HG03196 (cell line): Measurements from ENCODE around the gene NHERF2.
A peak's percentile ranks its signal among the peaks of the same experiment; 100 is the strongest.
"Not testable (repeated sequence)": the region's sequence is repeated elsewhere in the genome, so short reads cannot be mapped to it uniquely, and the experiment has no call there.

Source experiments
- ATAC-seq: cut with Tn5 transposase; IDR thresholded peaks from one replicate; pipeline ENCODE4 v1.9.1; 2021; ENCODE audit not compliant: unreplicated experiment

The NHERF2 gene

DNA sequence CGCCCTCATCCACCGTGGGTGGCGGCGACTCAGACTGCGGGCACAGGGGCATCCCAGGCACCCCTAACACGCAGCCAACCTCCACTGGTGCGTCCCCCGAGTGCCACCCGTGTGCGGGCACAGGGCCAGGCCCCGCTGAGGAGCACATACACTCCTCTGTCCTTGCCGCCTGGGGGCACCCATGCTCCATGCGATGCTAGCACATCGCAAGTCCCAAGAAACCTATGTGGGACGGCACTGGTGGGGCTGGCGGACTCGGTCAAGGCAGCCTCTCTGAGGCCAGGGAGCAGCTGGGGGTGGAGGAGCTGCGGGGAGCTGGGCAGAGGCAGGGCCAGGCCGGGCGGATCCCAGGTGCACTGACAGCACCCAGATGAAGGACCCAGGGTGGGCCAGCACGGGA, 21.1 kb upstream of the NHERF2 start:
- no peak for ATAC-seq

- ATAC-seq, result no peak
These were observed 20.4 kb upstream of the NHERF2 start for GRCh38 chr16:2006317-2006716.

GRCh38 chr16:2007081-2007836, 19.4 kb upstream of the NHERF2 start:
- no peak for ATAC-seq

- no peak for ATAC-seq
These were observed 18.6 kb upstream of the NHERF2 start for GRCh38 chr16:2008009-2008526.

- ATAC-seq, result peak; percentile 1
These were observed 18.0 kb upstream of the NHERF2 start for GRCh38 chr16:2008631-2009163.

DNA sequence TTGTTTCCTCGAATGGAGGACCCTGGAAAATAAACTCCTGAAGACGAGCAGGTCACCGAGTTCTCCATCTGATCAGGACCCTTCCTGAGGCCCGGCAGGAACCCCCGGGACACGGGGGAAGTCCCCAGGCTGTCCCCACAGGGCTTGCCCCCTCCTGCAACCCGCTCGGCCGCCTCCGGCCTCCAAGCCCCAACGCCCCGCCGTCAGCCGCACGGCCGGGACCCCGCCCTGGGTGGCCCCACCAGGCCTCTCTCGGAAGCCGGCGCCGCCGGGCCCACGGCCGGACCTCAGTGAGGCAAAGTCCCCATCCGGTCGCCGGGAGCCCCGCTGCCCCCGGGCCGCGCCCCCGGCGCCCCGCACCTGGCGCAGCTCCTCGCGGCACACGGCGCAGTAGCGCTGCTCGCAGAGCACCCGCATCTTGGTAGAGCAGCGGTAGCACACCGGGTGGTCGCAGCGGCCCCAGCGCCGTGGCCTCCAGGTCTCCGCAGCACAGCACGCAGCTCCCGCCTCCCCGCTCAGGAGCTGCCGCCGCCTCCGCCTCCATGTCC, 17.5 kb upstream of the NHERF2 start:
- peak; percentile 38 for ATAC-seq

DNA sequence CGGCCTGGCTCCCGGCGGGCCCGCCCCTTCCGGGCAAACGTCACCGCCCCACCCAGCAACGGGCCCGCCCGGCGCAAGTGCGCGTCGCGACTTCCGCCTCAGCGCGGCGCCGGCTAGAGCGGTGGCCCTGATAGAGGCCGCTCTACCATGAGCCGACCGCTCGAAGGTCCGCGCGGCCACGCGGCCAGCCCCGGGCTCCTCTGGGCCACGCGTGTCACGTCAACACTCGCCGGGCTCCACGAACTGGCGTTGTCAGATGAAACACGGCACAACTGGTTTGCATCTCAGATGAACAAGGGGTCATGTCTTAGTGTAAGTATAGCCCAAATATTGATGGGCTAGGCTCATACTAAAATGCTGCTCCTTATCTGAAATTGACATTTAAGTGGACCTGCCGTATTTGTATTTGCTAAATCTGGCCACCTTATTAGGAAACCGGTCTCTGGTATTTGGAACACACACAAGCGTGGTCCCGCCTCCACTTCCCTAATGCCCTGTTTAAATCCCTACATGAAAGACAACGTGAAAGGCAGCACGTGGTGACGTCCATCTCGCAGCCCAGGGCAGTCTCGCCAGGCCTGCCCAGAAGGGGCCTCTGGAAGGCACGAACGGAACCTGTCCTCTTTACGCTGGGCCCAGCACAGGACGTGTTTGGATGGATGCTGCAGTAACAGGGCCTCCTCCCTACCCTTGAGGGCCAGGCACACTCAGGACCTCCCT, 16.8 kb upstream of the NHERF2 start, which contains the start of gene ZNF598:
TSS of gene ZNF598 (minus strand) at position 31 of the 720 bp plus-strand sequence.
- ATAC-seq, result peak; percentile 70

GRCh38 chr16:2011726-2012125, 15.0 kb upstream of the NHERF2 start:
- not testable (repeated sequence) for ATAC-seq

- ATAC-seq, result no peak
These were observed 13.2 kb upstream of the NHERF2 start for GRCh38 chr16:2013527-2013926.

DNA sequence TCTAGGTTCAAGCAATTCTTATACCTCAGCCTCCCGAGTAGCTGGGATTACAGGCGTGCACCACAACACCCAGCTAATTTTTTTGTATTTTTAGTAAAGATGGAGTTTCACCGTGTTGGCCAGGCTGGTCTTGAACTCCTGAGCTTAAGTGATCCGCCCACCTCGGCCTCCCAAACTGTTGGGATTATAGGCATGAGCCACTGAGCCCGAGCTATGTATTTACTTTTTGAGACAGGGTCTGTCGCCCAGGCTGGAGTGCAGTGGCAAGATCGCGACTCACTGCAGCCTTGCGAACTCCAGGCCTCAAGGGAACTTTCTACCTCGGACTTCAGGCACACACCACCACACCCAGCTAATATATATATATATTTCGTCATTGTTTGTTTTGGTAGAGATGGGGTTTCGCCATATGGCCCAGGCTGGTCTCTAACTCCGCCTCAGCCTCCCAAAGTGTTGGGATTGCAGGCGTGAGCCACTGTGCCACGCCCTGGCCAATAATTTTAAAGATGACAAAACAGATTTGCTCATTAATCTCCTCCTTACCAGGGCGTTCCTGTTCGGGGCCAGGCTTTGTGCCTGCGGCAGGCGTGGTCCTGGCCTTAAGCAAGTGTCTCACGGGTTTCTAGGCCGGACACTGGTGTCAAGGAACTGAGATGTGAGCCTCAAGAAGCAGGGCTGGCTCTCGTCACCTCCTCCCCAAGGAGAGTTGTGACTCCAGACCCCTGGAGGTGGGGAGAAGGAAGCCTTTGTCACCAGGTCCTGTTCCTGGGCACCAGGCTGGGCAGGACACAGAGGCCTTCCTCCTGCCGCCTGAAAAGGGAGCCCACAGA, 11.4 kb upstream of the NHERF2 start:
- no peak for ATAC-seq

DNA sequence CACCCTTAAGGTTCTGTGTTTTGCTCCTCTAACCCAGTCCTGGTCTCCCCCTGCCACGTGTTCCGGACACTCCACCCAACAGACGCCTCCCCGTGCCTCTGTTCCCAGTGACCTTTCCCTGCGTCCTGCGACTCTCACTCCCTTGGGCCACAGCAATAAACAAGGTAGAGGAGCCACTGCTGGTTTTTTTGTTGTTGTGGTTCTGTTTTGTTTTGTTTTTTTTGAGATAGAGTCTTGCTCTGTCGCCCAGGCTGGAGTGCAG, 10.8 kb upstream of the NHERF2 start:
- ATAC-seq, result no peak

DNA sequence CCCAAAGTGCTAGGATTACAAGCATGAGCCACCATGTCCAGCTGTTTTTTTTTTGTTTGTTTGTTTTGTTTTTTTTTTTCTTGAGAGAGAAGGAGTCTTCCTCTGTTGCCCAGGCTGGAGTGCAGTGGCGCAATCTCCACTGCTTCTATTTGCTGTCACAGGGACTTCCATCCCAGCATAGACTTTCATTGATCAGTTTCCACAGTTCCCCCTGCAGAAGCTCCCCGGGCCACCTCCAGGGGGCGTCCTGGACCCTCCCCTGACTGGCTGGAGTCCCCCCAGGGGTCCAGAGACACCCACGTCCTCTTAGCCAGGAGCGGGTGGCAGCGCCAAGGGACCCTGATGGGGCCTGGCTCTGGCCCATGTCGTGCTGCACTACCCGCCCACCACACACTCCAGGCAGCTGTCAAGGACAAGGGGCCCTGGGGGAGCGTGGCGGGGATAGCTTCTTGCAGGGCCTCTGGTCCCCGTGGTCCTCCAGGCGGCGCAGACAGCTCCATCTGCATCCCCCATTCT, 10.2 kb upstream of the NHERF2 start:
- ATAC-seq, result no peak

GRCh38 chr16:2019518-2019920, 7.2 kb upstream of the NHERF2 start, which contains the start of gene NPW:
Gene NPW, plus strand, starts transcription at chr16:2019785.
- no peak for ATAC-seq

- ATAC-seq, result no peak
These were observed 6.5 kb upstream of the NHERF2 start for GRCh38 chr16:2019921-2020831.

DNA sequence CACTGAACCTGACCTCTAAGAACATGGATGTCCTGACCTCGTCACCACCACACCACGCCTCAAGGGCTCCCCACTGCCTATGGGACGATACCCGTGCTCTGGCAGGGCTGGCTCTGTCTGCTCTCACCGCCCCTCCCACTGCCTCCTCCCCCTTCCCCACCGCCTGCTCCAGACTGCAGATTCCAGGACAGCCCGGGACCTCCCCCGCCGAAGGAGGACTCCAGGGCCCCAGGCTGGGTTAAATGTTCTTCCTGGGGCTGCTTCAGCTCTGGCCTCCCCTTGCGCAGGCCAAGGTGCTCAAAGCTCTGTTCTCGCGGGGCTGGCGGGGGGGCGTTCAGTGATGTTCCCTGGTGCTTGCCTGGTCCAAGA, 4.0 kb upstream of the NHERF2 start:
- no peak for ATAC-seq

DNA sequence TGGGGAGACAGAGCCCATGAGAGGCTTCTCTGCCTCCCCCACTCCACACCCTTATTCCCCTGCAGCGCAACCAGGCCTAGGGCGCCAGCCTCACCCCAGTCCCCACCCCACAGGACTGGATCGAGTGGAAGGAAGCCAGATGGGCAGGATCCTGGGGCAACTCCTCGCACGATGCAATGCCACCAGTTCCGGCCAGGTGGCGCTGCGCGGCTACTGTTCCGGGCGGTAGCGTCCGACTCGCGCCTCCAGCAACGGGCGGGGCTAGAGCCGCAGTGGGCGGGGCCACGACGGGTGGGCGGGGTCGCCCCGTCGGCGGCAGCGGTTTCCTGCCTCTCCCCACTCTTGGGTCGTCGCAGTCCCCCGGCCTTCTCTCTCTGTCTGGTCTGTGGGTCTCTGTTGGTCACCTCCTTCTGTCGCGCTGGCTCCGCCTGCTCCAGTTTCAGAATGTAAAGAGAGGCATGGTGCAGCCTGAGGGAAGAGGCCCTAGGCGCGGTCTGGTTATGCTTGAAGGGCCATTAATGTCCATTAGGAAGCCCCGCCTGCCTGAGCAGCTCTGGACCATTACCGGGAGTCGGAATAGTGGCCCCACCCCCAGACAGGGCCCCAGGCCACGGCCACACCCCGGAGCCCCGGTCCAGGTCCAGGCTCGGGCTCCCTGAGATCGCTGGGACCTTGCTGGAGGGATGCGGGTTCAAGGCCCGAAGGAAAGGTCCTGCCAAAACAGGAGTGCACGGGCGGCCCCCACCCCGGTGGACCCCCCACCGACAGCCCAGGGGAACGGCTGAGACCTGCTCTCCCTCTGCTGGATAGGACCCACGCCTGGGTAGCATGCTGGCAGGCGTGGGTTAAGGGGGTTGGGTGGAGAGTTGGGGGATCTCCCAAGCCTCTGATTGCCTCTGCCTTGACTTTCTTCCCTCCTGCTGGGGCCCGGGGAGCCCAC, 3.3 kb upstream of the NHERF2 start:
- peak; percentile 73 for ATAC-seq

DNA sequence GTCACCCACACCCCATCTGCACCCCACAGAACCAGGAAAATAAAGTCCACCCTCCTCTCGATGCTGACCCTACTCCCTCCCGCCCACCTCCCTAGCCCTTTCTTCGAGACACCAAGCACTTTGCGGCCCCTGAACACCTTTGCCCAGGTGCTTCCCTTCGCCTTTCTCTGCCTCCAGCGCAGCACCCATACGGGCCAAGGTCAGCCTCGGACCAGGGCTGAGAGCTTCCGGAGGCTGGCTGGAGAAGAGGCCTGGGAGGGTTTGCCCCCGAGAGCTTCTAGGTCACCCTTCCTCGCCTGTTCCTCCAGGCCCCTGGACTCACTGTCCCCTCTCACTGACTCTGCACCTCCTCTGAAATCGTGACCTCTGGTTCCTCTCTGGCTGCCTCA, 2.7 kb upstream of the NHERF2 start:
- ATAC-seq, result no peak

DNA sequence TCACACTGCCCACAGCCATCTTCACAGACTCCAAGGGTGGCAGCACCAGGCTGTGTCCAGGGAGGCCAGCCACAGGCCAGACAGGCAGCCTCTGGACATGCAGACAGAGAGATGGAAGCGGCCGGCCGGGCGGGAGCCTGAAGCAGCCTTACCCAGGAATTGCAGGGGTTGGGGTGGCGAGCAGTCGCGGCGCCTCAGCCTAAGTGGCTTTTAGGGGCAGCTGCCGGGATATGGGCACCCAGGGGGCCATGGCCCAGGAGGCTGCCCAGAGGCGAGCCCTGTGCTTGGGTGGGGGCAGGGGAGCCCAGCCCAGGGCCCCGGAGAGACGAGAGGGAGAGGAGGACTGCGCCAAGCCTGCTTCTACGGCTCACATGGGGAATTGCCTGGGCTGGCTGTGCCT, 1.5 kb upstream of the NHERF2 start:
- ATAC-seq, result no peak
